SH-SY5Y (cell line): ENCODE measurements around the gene DNAJB12.

Source experiments
- GATA2 ChIP-seq: IDR thresholded peaks from 2 replicates; pipeline ENCODE4 v1.6.1; 2011; ENCODE audit warnings: mild to moderate bottlenecking, low read depth, low read length
- GATA3 ChIP-seq: IDR thresholded peaks from 2 replicates; pipeline ENCODE4 v1.6.1; 2011; ENCODE audit warnings: low read depth, mild to moderate bottlenecking, low read length, moderate library complexity

DNA sequence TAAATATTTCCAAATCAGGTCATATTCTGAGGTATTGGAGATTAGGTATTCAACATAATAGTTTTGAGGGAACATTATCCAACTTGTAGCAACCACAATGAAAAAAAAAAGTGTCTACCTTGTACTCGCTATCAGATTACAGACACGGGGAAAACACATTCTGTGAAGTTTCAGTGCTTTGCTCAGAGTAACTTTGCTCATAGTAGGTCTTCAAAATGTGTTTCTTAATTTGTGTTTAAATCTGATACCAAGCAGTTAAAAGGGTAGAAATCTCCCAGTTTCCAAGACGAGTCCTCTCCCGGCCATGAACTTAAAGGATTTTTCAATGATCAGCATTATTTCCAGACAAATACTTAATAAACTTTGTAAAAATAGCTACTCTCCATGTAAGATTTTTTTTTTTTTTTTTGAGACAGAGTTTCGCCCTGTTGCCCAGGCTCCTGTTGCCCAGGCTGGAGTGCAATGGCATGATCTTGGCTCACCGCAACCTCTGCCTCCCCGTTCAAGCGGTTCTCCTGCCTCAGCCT is 41.8 kb downstream of the DNAJB12 start:
- TF ChIP-seq GATA2 (no peak), GATA3 (no peak)
